Measurements from ENCODE around the gene CAPN11. TPM values are rescaled to one million over a fixed set of nuclear protein-coding genes. Genes with fewer than 3 reads are reported as not detected.
"Not testable (repeated sequence)": the region's sequence is repeated elsewhere in the genome, so short reads cannot be mapped to it uniquely, and the experiment has no call there.

Gene CAPN11
- total and polyA plus RNA-seq, 2 donors (not counting 1 experiment from before 2014, with no cell fraction given): not detected

GRCh38 chr6:44193307-44193910 is 34.8 kb downstream of the CAPN11 start:
- H3K36me3 ChIP-seq (ENCODE audit: control insufficient read depth, insufficient read depth, low read length): no peaks in the 10 kb centered on the region
- H3K79me2 ChIP-seq (ENCODE audit: control insufficient read depth, insufficient read depth, low read length): no peaks in the 10 kb centered on the region
- no peak overlapping the region for H3K4me3 ChIP-seq (replicated peaks in 1 of 4; ENCODE audit: control extremely low read depth in 1 of 4, insufficient read depth in 1 of 4, low read depth in 3 of 4, low read length in 4 of 4)
- no peaks in the 10 kb centered on the region for H3K9me3 ChIP-seq (ENCODE audit: control insufficient read depth, insufficient read depth, low read depth, low read length)
- no peak overlapping the region for H2AFZ ChIP-seq (ENCODE audit: low read length)
- no peak overlapping the region for H3K9ac ChIP-seq (ENCODE audit: insufficient read depth, low read length)
- no peak overlapping the region for H3K27ac ChIP-seq (ENCODE audit: insufficient read depth, low read length)
- TF ChIP-seq CTCF (conservative IDR thresholded peaks at IDR 0.05 in 1 of 2, IDR thresholded peaks at IDR 0.05 in 1 of 2; ENCODE audit: low read depth in 1 of 2, low read length in 2 of 2): no peak
- no peak for TF ChIP-seq EZH2 (IDR thresholded peaks at IDR 0.05; ENCODE audit: low read length, missing control alignments)
- no peak overlapping the region for H3K4me2 ChIP-seq (ENCODE audit: extremely low read depth, insufficient read depth, low read length)
- no peaks in the 10 kb centered on the region for H3K27me3 ChIP-seq (ENCODE audit: control insufficient read depth, insufficient read depth, low read length)
- DNase-seq (ENCODE audit: low read depth in 2 of 2): no peak
- no peaks in the 10 kb centered on the region for H4K20me1 ChIP-seq (ENCODE audit: control insufficient read depth, extremely low read depth, insufficient read depth, low read length)
- H3K4me1 ChIP-seq (ENCODE audit: control insufficient read depth, extremely low read depth, insufficient read depth, low read length): no peaks in the 10 kb centered on the region

GRCh38 chr6:44194326-44194725 is 35.7 kb downstream of the CAPN11 start:
- Histone ChIP-seq H3K9ac (ENCODE audit: insufficient read depth, low read length) (no peak overlapping the region), H4K20me1 (ENCODE audit: control insufficient read depth, extremely low read depth, insufficient read depth, low read length) (no peaks in the 10 kb centered on the region), H3K36me3 (ENCODE audit: control insufficient read depth, insufficient read depth, low read length) (no peaks in the 10 kb centered on the region), H2AFZ (ENCODE audit: low read length) (no peak overlapping the region), H3K27me3 (ENCODE audit: control insufficient read depth, insufficient read depth, low read length) (no peaks in the 10 kb centered on the region), H3K27ac (ENCODE audit: insufficient read depth, low read length) (no peak overlapping the region), H3K9me3 (ENCODE audit: control insufficient read depth, insufficient read depth, low read depth, low read length) (no peaks in the 10 kb centered on the region), H3K79me2 (ENCODE audit: control insufficient read depth, insufficient read depth, low read length) (no peaks in the 10 kb centered on the region), H3K4me2 (ENCODE audit: extremely low read depth, insufficient read depth, low read length) (no peak overlapping the region), H3K4me1 (ENCODE audit: control insufficient read depth, extremely low read depth, insufficient read depth, low read length) (no peaks in the 10 kb centered on the region), H3K4me3 (replicated peaks in 1 of 4; ENCODE audit: control extremely low read depth in 1 of 4, insufficient read depth in 1 of 4, low read depth in 3 of 4, low read length in 4 of 4) (no peak overlapping the region)
- TF ChIP-seq CTCF (conservative IDR thresholded peaks at IDR 0.05 in 1 of 2, IDR thresholded peaks at IDR 0.05 in 1 of 2; ENCODE audit: low read depth in 1 of 2, low read length in 2 of 2) (no peak), EZH2 (IDR thresholded peaks at IDR 0.05; ENCODE audit: low read length, missing control alignments) (no peak)
- DNase-seq (ENCODE audit: low read depth in 2 of 2): no peak

- not testable (repeated sequence) for H3K9me3 ChIP-seq (ENCODE audit: control insufficient read depth, insufficient read depth, low read depth, low read length); H3K27ac ChIP-seq (ENCODE audit: insufficient read depth, low read length); H3K36me3 ChIP-seq (ENCODE audit: control insufficient read depth, insufficient read depth, low read length); DNase-seq (ENCODE audit: low read depth in 2 of 2); H3K9ac ChIP-seq (ENCODE audit: insufficient read depth, low read length); H3K4me1 ChIP-seq (ENCODE audit: control insufficient read depth, extremely low read depth, insufficient read depth, low read length); H4K20me1 ChIP-seq (ENCODE audit: control insufficient read depth, extremely low read depth, insufficient read depth, low read length); H3K4me3 ChIP-seq (replicated peaks in 1 of 4; ENCODE audit: control extremely low read depth in 1 of 4, insufficient read depth in 1 of 4, low read depth in 3 of 4, low read length in 4 of 4); H3K4me2 ChIP-seq (ENCODE audit: extremely low read depth, insufficient read depth, low read length); H3K27me3 ChIP-seq (ENCODE audit: control insufficient read depth, insufficient read depth, low read length); H3K79me2 ChIP-seq (ENCODE audit: control insufficient read depth, insufficient read depth, low read length); H2AFZ ChIP-seq (ENCODE audit: low read length)
These were observed 37.7 kb downstream of the CAPN11 start for GRCh38 chr6:44196351-44196750.

Measured in fibroblast of lung (primary cell).